ENCODE results near the gene PTPRM. TPM values are rescaled to one million over a fixed set of nuclear protein-coding genes. Genes with fewer than 3 reads are reported as not detected.

Gene PTPRM
- total RNA-seq, 1 experiment from 2014 or later: 45.6 TPM

- TF ChIP-seq CTCF (conservative IDR thresholded peaks at IDR 0.05; ENCODE audit: low read depth, low read length) (no peak), EZH2 (IDR thresholded peaks at IDR 0.05; ENCODE audit: low read length, unreplicated experiment) (no peak), EZH2phosphoT487 (IDR thresholded peaks at IDR 0.05; ENCODE audit: borderline replicate concordance, low read length) (no peak)
- Histone ChIP-seq H3K4me1 (ENCODE audit: insufficient read depth, low read length) (peaks cover 14% of the 10 kb centered on the region), H3K9me2 (replicated peaks; ENCODE audit: low read length) (no peaks in the 10 kb centered on the region), H3K4me2 (ENCODE audit: low read length) (no peak overlapping the region), H3K27ac (ENCODE audit: low read length) (no peak overlapping the region), H3K4me3 (ENCODE audit: low read length) (no peak overlapping the region), H3K79me2 (ENCODE audit: low read length) (no peaks in the 10 kb centered on the region), H3K9ac (ENCODE audit: low read length) (no peak overlapping the region), H3F3A (ENCODE audit: low read length, unreplicated experiment) (no peaks in the 10 kb centered on the region), H3K36me3 (ENCODE audit: low read depth, low read length) (no peaks in the 10 kb centered on the region), H3K9me3 (ENCODE audit: low read length) (no peaks in the 10 kb centered on the region), H4K20me1 (ENCODE audit: low read length) (no peaks in the 10 kb centered on the region), H3K27me3 (ENCODE audit: low read length) (no peaks in the 10 kb centered on the region), H2AFZ (ENCODE audit: low read length) (no peak overlapping the region)
- intact Hi-C loops (cut with micrococcal nuclease): loop anchor here (1.0 kb wide), 1 partner anchor 23 kb away; no protein-coding TSS in a partner anchor
- POLR2A ChIA-PET (ENCODE audit: unreplicated experiment): no interaction called here
- BruUV-seq (replicated peaks): no TSS peak
- ATAC-seq (no peak), DNase-seq (no peak)
- CTCF ChIA-PET: no interaction called here
These were observed 288.6 kb downstream of the PTPRM start for GRCh38 chr18:7855671-7856070.

DNA sequence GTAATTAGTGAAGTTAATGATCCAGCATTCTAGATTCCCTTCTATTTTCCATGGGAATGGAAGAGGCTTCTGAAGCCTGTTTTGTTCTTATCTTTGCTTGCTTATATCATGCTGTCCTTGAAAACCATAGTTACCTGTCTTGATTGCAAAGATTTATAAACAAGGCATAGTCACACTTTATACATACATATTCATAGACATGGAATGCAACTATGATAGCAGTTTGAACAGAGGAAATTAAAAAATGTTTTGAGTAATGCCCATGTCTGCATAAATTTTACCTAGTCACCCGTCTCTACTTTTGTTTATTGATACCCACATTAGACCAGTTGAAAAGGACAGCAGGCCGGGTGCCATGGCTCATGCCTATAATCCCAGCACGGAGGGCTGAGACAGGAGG, 289.0 kb downstream of the PTPRM start:
- Histone ChIP-seq H3K4me1 (ENCODE audit: insufficient read depth, low read length) (peaks cover 14% of the 10 kb centered on the region), H3K9ac (ENCODE audit: low read length) (no peak overlapping the region), H4K20me1 (ENCODE audit: low read length) (no peaks in the 10 kb centered on the region), H3K9me3 (ENCODE audit: low read length) (no peaks in the 10 kb centered on the region), H3K9me2 (replicated peaks; ENCODE audit: low read length) (no peaks in the 10 kb centered on the region), H3F3A (ENCODE audit: low read length, unreplicated experiment) (no peaks in the 10 kb centered on the region), H3K4me3 (ENCODE audit: low read length) (no peak overlapping the region), H3K4me2 (ENCODE audit: low read length) (no peak overlapping the region), H3K36me3 (ENCODE audit: low read depth, low read length) (no peaks in the 10 kb centered on the region), H3K27me3 (ENCODE audit: low read length) (no peaks in the 10 kb centered on the region), H3K79me2 (ENCODE audit: low read length) (no peaks in the 10 kb centered on the region), H3K27ac (ENCODE audit: low read length) (peak overlapping the region; percentile 15; the same call in 1 of the 2 replicates), H2AFZ (ENCODE audit: low read length) (no peak overlapping the region)
- peak; percentile 72 for ATAC-seq
- ChIA-PET CTCF (no interaction called here), POLR2A (ENCODE audit: unreplicated experiment) (no interaction called here)
- no TSS peak for BruUV-seq (replicated peaks)
- TF ChIP-seq CTCF (conservative IDR thresholded peaks at IDR 0.05; ENCODE audit: low read depth, low read length) (no peak), EZH2 (IDR thresholded peaks at IDR 0.05; ENCODE audit: low read length, unreplicated experiment) (no peak)
- peak; percentile 62 for DNase-seq
- intact Hi-C loops (cut with micrococcal nuclease): loop anchor here (1.0 kb wide), 1 partner anchor 22 kb away; no protein-coding TSS in a partner anchor

GRCh38 chr18:7856733-7857132, 289.6 kb downstream of the PTPRM start:
- CTCF ChIA-PET: no interaction called here
- peak; percentile 19 for DNase-seq
- no peak overlapping the region for H3K9ac ChIP-seq (ENCODE audit: low read length)
- no peaks in the 10 kb centered on the region for H3K9me2 ChIP-seq (replicated peaks; ENCODE audit: low read length)
- ATAC-seq: peak; percentile 25
- H2AFZ ChIP-seq (ENCODE audit: low read length): no peak overlapping the region
- peak overlapping the region; percentile 15; the same call in 1 of the 2 replicates for H3K27ac ChIP-seq (ENCODE audit: low read length)
- TF ChIP-seq EZH2phosphoT487 (IDR thresholded peaks at IDR 0.05; ENCODE audit: borderline replicate concordance, low read length): no peak
- TF ChIP-seq EZH2 (IDR thresholded peaks at IDR 0.05; ENCODE audit: low read length, unreplicated experiment): no peak
- no peak for TF ChIP-seq CTCF (conservative IDR thresholded peaks at IDR 0.05; ENCODE audit: low read depth, low read length)
- peaks cover 14% of the 10 kb centered on the region for H3K4me1 ChIP-seq (ENCODE audit: insufficient read depth, low read length)
- POLR2A ChIA-PET (ENCODE audit: unreplicated experiment): no interaction called here
- no peaks in the 10 kb centered on the region for H3K79me2 ChIP-seq (ENCODE audit: low read length)
- no peaks in the 10 kb centered on the region for H3K9me3 ChIP-seq (ENCODE audit: low read length)
- no TSS peak for BruUV-seq (replicated peaks)
- no peaks in the 10 kb centered on the region for H3K27me3 ChIP-seq (ENCODE audit: low read length)
- intact Hi-C loops (cut with micrococcal nuclease): loop anchor here (1.0 kb wide), 1 partner anchor 22 kb away; no protein-coding TSS in a partner anchor
- no peak overlapping the region for H3K4me2 ChIP-seq (ENCODE audit: low read length)
- no peak overlapping the region for H3K4me3 ChIP-seq (ENCODE audit: low read length)
- H3F3A ChIP-seq (ENCODE audit: low read length, unreplicated experiment): no peaks in the 10 kb centered on the region
- no peaks in the 10 kb centered on the region for H3K36me3 ChIP-seq (ENCODE audit: low read depth, low read length)
- H4K20me1 ChIP-seq (ENCODE audit: low read length): no peaks in the 10 kb centered on the region
